ENCODE measurements around the gene EVA1B.

DNA sequence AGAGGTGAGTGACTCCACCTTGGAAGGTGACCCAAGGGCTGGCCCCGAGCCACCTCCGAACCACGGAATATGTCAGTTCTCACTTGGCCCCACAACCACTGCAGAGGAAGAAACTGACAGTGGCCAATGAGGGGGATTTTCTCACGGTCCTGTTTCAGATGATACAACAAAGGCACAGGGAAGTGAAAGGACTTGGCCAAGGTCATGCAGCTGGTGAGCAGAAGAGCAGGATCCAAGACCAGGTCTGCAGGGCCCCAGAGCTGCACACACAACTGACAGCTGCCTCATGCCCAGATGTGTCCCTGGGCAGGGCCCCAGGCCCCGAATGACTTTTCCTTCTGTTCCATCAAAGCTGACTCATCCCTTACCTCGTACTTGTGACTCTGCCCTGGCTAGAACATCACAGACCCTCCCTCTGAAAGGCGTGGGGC, 25.8 kb upstream of the EVA1B start:
- TF ChIP-seq, protein P1, sequence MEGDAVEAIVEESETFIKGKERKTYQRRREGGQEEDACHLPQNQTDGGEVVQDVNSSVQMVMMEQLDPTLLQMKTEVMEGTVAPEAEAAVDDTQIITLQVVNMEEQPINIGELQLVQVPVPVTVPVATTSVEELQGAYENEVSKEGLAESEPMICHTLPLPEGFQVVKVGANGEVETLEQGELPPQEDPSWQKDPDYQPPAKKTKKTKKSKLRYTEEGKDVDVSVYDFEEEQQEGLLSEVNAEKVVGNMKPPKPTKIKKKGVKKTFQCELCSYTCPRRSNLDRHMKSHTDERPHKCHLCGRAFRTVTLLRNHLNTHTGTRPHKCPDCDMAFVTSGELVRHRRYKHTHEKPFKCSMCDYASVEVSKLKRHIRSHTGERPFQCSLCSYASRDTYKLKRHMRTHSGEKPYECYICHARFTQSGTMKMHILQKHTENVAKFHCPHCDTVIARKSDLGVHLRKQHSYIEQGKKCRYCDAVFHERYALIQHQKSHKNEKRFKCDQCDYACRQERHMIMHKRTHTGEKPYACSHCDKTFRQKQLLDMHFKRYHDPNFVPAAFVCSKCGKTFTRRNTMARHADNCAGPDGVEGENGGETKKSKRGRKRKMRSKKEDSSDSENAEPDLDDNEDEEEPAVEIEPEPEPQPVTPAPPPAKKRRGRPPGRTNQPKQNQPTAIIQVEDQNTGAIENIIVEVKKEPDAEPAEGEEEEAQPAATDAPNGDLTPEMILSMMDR (IDR thresholded peaks at IDR 0.05), result no peak
- TF ChIP-seq NR3C1 (IDR thresholded peaks at IDR 0.05) (no peak), SMC3 (IDR thresholded peaks at IDR 0.05) (no peak), EP300 (IDR thresholded peaks at IDR 0.05) (no peak), CBX8 (IDR thresholded peaks at IDR 0.05) (no peak), NPAS2 (CRISPR knock-in tag; IDR thresholded peaks at IDR 0.05; ENCODE audit: borderline replicate concordance) (no peak)
- TF ChIP-seq, protein P2, sequence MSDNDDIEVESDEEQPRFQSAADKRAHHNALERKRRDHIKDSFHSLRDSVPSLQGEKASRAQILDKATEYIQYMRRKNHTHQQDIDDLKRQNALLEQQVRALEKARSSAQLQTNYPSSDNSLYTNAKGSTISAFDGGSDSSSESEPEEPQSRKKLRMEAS (IDR thresholded peaks at IDR 0.05), result no peak
